NCI-H2196 (cell line): ENCODE data around the gene SH3D19.
A peak's percentile ranks its signal among the peaks of the same experiment; 100 is the strongest.

Experiments used
- DNase-seq: peaks from one replicate; lab custom pipeline; 2025; ENCODE audit not compliant: unreplicated experiment; lab: John Stamatoyannopoulos, UW

The SH3D19 gene

GRCh38 chr4:151233600-151233999 lies 91.8 kb downstream of the SH3D19 start:
- no peak for DNase-seq

DNA sequence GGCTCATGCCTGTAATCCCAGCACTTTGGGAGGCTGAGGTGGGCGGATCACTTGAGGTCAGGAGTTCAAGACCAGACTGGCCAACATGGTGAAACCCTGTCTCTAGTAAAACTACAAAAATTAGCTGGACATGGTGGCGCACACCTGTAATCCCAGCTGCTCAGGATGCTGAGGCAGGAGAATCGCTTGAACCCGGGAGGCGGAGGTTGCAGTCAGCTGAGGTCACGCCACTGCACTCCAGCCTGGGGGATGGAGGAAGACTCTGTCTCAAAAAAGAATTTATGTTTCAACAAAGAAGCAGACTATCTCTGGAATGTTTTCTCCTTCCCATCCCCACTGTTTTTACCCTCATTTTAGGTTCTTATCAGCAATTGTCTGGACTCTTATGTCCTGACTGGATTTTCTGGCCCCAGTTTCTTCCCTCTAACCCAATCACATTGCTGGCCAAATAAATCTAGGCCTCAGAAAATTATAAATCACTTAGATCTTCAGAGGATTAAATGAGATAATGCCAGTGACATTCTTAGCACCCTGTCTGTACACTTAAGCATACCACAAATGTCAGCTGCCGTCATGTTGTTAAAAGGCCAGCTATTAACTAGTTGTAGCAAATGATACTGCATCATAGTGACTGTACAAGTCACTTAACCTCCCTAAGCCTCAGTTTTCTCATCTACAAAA lies 93.3 kb downstream of the SH3D19 start:
- no peak for DNase-seq

DNA sequence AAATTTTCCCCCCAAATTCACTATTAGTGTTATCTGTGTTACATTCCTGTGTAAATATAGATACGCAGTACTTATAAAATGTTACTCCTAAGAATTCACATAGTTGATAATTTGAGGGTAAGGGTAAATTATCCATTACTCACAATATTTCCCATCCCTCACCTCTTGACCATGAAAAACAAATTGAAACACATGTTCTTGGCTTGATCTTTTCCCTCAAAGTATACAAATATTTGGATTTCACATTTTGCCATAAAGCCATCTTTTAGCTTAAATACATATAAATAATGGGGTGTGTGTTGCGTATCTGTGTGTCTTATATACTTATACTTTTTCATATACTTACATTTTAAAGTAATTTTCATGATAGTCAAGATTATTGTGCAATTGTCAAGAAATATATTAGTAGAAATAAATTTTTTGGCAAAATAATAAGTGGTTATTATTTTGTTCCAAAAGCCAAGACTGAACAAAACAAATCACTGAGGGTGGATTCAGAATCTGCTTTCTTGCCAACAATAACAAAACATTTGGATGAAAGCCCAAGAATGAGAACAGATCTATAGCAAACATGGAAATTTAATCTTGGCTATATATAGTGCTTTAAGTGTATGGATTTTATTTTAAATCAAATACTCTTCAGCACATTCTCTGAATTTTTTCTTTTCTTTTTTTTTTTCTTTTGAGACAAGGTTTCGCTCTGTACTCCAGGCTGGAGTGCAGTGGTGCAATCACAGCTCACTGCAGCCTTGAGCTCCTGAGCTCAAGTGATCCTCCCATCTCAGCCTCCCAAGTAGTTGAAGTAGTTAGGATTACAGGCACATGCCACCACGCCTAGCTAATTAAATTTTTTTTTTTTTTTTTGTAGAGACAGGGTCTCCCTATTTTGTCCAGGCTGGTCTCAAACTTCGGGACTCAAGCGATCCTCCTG lies 97.0 kb downstream of the SH3D19 start:
- DNase-seq, result peak; percentile 1

- DNase-seq, result no peak
Observed at GRCh38 chr4:151227731-151228130, 97.7 kb downstream of the SH3D19 start.

DNA sequence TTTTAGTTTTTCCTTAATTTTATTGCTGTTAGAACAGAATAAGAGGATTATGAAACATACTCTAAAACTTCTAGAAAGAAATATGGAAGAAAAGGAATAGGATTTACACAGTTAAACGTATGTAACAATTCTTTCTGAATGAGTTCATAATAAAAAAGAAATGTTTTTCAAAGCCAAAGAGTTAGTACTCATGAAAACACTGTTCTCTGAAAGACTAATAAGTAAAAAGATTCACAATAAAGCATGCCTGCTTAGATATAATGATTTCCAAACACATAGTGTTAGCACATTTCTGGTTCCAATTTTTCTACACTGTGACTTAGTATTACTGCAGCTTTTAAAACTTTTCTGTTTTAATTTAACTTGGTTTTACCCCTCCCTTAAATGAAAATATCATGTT lies 98.2 kb downstream of the SH3D19 start:
- DNase-seq, result no peak

GRCh38 chr4:151226004-151226932 lies 99.1 kb downstream of the SH3D19 start:
- DNase-seq, result no peak

DNA sequence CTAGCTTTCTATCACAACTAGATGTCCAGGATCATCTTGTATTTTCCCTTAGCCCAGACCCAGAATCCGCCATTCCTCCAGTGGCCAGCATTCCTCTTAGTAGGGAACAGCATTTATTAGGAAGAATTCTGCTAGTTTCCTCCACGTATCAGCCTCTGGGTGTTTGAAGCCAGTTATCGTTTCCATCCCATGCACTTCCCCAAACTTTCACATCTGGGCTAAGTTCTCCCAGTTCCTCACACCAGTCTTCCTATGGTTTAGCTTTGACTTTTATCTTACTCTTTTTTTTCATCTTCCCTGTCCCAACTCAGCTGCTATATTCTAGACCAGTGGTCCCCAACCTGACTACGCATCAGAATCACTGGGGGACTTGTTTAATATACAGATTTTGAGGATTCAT lies 101.9 kb downstream of the SH3D19 start:
- DNase-seq, result no peak

DNA sequence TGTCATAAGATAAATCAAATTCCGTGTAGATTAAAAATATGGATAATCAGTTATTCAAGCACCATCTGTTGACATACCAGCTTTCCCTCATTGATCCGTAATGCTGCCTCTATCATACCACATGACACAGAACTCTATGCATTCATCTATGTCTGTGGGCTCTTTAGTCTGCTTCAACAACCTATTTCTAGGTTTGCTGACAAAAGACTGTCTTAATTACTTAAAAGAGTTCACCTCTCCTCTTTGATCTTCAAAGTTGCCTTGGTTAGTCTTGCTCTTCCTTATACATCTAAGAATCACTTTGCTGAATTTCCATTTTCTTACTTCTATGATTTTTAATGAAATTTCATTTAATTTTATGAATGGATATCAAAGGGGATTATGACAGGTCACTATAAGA lies 105.5 kb downstream of the SH3D19 start:
- no peak for DNase-seq

- DNase-seq, result no peak
Observed at GRCh38 chr4:151219091-151219490, 106.3 kb downstream of the SH3D19 start.

- no peak for DNase-seq
Observed at GRCh38 chr4:151218343-151218742, 107.1 kb downstream of the SH3D19 start.

DNA sequence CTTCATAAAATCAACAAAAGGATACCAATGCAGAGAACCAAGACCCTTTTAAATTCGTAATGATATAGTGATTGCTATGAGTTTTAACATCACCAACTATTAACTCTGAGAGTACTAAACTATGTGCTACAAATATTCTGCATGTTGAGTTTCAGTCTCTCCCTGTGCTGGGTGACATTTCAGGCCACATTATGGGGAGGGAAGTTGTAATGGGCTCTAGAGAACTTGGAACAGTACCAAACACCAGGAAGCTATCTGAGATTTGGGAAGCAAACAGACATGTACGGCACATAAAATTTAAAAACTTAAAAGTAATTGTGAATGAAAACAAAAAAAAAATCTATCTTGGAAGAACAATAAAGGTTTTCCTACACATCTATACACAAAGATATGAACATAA lies 108.1 kb downstream of the SH3D19 start:
- no peak for DNase-seq

DNA sequence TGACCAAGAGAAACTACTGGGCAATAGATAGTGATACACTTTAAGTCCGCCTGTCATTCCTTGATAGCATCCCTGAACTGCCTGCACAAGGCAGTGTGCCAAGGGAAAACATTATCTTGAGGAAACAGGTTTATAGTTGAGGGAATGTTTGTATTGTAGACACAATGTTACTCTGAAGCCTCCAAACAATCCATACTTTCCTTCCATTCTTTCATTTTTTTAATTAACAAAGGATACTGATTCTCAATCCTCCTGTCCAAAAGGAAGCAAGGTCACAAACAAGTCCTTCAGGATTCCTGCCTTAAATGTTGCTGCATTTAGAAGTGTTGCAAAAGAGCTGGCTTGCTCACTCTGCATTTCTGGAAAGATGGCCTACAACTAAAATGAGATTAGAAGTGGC lies 110.1 kb downstream of the SH3D19 start:
- no peak for DNase-seq

- no peak for DNase-seq
Observed at GRCh38 chr4:151207868-151208267, 117.5 kb downstream of the SH3D19 start.

DNA sequence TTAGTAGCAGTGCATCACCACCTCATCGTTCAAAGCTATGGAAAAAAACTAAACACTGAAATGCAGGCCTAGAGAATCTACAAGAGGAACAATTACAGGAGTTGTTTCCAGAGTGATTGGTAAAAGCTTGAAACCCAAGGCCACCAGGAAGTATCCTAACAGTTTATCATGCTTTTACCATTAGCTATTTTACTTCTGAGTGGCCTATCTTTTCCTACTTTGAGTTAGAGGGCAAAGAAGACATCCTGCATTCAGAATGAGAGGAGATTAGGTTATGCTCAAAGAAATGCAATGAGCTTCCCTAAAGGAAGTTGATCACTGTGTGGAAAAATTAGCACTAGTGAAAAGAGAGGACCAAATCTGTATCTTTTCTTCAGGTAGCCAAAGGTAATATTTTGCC lies 118.2 kb downstream of the SH3D19 start:
- DNase-seq, result no peak

- no peak for DNase-seq
Observed at GRCh38 chr4:151206241-151207005, 119.0 kb downstream of the SH3D19 start.

GRCh38 chr4:151205722-151206121 lies 119.7 kb downstream of the SH3D19 start:
- DNase-seq, result no peak

- DNase-seq, result no peak
Observed at GRCh38 chr4:151204925-151205524, 120.4 kb downstream of the SH3D19 start.

GRCh38 chr4:151202851-151203455 lies 122.5 kb downstream of the SH3D19 start:
- no peak for DNase-seq

DNA sequence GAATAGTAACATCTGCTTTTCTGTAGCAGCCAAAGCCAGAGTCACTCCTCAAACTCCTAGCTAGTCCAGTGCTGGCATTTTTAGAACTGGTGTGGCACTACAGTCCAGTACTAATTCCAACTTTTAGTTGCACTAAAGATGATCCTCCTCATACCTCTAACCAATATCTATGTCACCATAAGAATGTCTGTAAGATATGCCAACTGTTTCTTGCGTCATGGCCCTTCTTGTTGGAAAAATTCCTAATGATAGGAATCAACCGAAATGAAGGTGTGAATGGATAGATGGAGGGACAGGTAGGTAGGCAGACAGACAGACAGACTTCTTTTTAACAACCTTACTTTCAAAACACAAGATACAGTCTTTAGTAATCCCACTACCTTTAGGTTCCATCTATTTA lies 123.0 kb downstream of the SH3D19 start:
- DNase-seq, result no peak
